WTC11 (cell line): ENCODE data around the gene MS4A2. TPM values are rescaled to one million over a fixed set of nuclear protein-coding genes. Genes with fewer than 3 reads are reported as not detected.
"Not testable (repeated sequence)": the region's sequence is repeated elsewhere in the genome, so short reads cannot be mapped to it uniquely, and the experiment has no call there.

Source experiments
- ATAC-seq: fragments of 200-7000 bp; cut with Tn5 transposase; 2 replicates; pipeline ENCODE4 v1.10.0; 2021; ENCODE audit warnings: mild to moderate bottlenecking, moderate library complexity
- CTCF ChIA-PET: fragments of 300-600 bp; sonication (Branson Sonifier 250); formaldehyde crosslinking; loops from one replicate; lab custom pipeline; 2021; ENCODE audit warnings: antibody characterized with exemption; lab: Charles Lee
- POLR2A ChIA-PET: fragments of 350-600 bp; sonication (Branson Sonifier 250); formaldehyde crosslinking; loops from one replicate; lab custom pipeline; 2021; ENCODE audit warnings: antibody characterized with exemption; lab: Charles Lee
- DNase-seq: peaks from one replicate; pipeline ENCODE4 v3.0.0; 2021; ENCODE audit warnings: low spot score
- H3K27ac Mint-ChIP-seq: 2 replicates; pipeline ENCODE4 v1.8.0; 2021; ENCODE audit warnings: mixed read lengths
- H3K27me3 Mint-ChIP-seq: 2 replicates; pipeline ENCODE4 v1.8.0; 2021; ENCODE audit warnings: low read depth, mild to moderate bottlenecking, moderate library complexity, mixed read lengths
- H3K36me3 Mint-ChIP-seq: 2 replicates; pipeline ENCODE4 v1.8.0; 2021; ENCODE audit warnings: mixed read lengths
- H3K4me1 Mint-ChIP-seq: 2 replicates; pipeline ENCODE4 v1.8.0; 2022; ENCODE audit warnings: mixed read lengths
- H3K4me3 Mint-ChIP-seq: 2 replicates; pipeline ENCODE4 v1.8.0; 2021; ENCODE audit warnings: mild to moderate bottlenecking, moderate library complexity, mixed read lengths
- H3K9me3 Mint-ChIP-seq: 2 replicates; pipeline ENCODE4 v1.8.0; 2021; ENCODE audit warnings: mixed read lengths
- KAT7 ChIP-seq: sonication (generic); formaldehyde crosslinking; IDR thresholded peaks from 2 replicates; pipeline ENCODE4 v1.8.1; 2023; ENCODE audit warnings: missing genetic modification reagents, mild to moderate bottlenecking, borderline replicate concordance
- MYBL2 ChIP-seq: sonication (generic); formaldehyde crosslinking; IDR thresholded peaks from 2 replicates; pipeline ENCODE4 v1.8.1; 2023; ENCODE audit warnings: mild to moderate bottlenecking, moderate library complexity, missing genetic modification reagents
- NR3C1 ChIP-seq: sonication (generic); formaldehyde crosslinking; conservative IDR thresholded peaks from 2 replicates; pipeline ENCODE4 v1.8.1; 2023; ENCODE audit warnings: low read depth, mild to moderate bottlenecking, missing genetic modification reagents
- SP1 ChIP-seq: sonication (generic); formaldehyde crosslinking; conservative IDR thresholded peaks from 2 replicates; pipeline ENCODE4 v1.8.1; 2022; ENCODE audit warnings: missing genetic modification reagents
- TCF7 ChIP-seq: sonication (generic); formaldehyde crosslinking; IDR thresholded peaks from 2 replicates; pipeline ENCODE4 v1.8.0; 2022; ENCODE audit warnings: mild to moderate bottlenecking, low read depth, missing genetic modification reagents, moderate library complexity
- ZNF138 ChIP-seq: sonication (generic); formaldehyde crosslinking; conservative IDR thresholded peaks from 2 replicates; pipeline ENCODE4 v1.8.1; 2022; ENCODE audit warnings: mild to moderate bottlenecking, moderate library complexity, missing genetic modification reagents
- ZNF263 ChIP-seq: sonication (generic); formaldehyde crosslinking; IDR thresholded peaks from 2 replicates; pipeline ENCODE4 v1.8.1; 2022; ENCODE audit warnings: low read depth, mild to moderate bottlenecking, moderate library complexity, missing genetic modification reagents
- total RNA-seq: library from RNA; stranded (reverse); gene quantifications from 3 replicates; pipeline ENCODE4 v1.2.3, GENCODE V29; 2021
- TF ChIP-seq, protein P1 (sequence below): sonication (generic); formaldehyde crosslinking; IDR thresholded peaks from 2 replicates; pipeline ENCODE4 v1.8.1; 2023; ENCODE audit warnings: mild to moderate bottlenecking, missing genetic modification reagents, moderate library complexity
- TF ChIP-seq, protein P2 (sequence below): sonication (generic); formaldehyde crosslinking; IDR thresholded peaks from 2 replicates; pipeline ENCODE4 v1.8.1; 2022; ENCODE audit warnings: mild to moderate bottlenecking, moderate library complexity, missing genetic modification reagents
- TF ChIP-seq, protein P3 (sequence below): sonication (generic); formaldehyde crosslinking; IDR thresholded peaks from 2 replicates; pipeline ENCODE4 v1.8.1; 2022; ENCODE audit warnings: low read depth, missing genetic modification reagents, borderline replicate concordance
- TF ChIP-seq, protein P4 (sequence below): sonication (generic); formaldehyde crosslinking; IDR thresholded peaks from 2 replicates; pipeline ENCODE4 v1.8.1; 2023; ENCODE audit warnings: mild to moderate bottlenecking, missing genetic modification reagents
- TF ChIP-seq, protein P5 (sequence below): fragments of 250-450 bp; sonication (Bioruptor Pico); IDR thresholded peaks from 2 replicates; pipeline ENCODE4 v1.9.0; 2021; ENCODE audit warnings: mild to moderate bottlenecking, borderline replicate concordance
- TF ChIP-seq, protein P6 (sequence below): sonication (generic); formaldehyde crosslinking; conservative IDR thresholded peaks from 2 replicates; pipeline ENCODE4 v1.8.1; 2023; ENCODE audit warnings: mild to moderate bottlenecking, low read depth, missing genetic modification reagents, moderate library complexity
- TF ChIP-seq, protein P7 (sequence below): sonication (generic); formaldehyde crosslinking; IDR thresholded peaks from 2 replicates; pipeline ENCODE4 v1.8.1; 2023; ENCODE audit warnings: mild to moderate bottlenecking, missing genetic modification reagents, moderate library complexity
- TF ChIP-seq, protein P8 (sequence below): sonication (generic); formaldehyde crosslinking; IDR thresholded peaks from 2 replicates; pipeline ENCODE4 v1.8.0; 2022; ENCODE audit warnings: mild to moderate bottlenecking, missing genetic modification reagents
- TF ChIP-seq, protein P9 (sequence below): sonication (generic); formaldehyde crosslinking; conservative IDR thresholded peaks from 2 replicates; pipeline ENCODE4 v1.8.1; 2022; ENCODE audit warnings: mild to moderate bottlenecking, missing genetic modification reagents

MS4A2 gene
- total RNA-seq, 1 experiment from 2014 or later = not detected

DNA sequence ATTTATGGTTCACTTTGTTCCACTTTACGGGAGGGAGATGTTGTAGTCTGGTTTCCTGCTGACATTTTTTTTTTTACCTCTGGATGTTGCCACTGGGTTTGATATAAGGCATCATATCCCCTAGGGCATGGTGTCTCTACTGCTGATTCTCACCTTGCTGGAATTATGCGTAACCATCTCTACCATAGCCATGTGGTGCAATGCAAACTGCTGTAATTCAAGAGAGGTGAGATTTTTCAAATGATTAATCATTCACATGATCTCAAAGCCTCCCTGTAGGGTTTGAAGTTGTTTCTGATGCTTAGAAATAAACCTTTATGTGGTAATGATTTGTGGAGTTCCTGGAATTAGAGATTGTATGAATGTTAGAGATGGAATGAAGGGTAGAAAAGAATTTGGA is 19.0 kb upstream of the MS4A2 start:
- H3K36me3 Mint-ChIP-seq = peaks cover 10% of the 10 kb centered on the region
- no peak overlapping the region for H3K27ac Mint-ChIP-seq
- TF ChIP-seq, protein P1, sequence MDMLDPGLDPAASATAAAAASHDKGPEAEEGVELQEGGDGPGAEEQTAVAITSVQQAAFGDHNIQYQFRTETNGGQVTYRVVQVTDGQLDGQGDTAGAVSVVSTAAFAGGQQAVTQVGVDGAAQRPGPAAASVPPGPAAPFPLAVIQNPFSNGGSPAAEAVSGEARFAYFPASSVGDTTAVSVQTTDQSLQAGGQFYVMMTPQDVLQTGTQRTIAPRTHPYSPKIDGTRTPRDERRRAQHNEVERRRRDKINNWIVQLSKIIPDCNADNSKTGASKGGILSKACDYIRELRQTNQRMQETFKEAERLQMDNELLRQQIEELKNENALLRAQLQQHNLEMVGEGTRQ (CRISPR knock-in tag) = no peak
- TF ChIP-seq, protein P2, sequence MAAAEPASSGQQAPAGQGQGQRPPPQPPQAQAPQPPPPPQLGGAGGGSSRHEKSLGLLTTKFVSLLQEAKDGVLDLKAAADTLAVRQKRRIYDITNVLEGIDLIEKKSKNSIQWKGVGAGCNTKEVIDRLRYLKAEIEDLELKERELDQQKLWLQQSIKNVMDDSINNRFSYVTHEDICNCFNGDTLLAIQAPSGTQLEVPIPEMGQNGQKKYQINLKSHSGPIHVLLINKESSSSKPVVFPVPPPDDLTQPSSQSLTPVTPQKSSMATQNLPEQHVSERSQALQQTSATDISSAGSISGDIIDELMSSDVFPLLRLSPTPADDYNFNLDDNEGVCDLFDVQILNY (CRISPR knock-in tag) = no peak
- TF ChIP-seq ZNF263 (no peak), ZNF138 (CRISPR knock-in tag) (no peak), MYBL2 (CRISPR knock-in tag) (no peak), KAT7 (CRISPR knock-in tag) (no peak), TCF7 (no peak), SP1 (CRISPR knock-in tag) (no peak), NR3C1 (CRISPR knock-in tag) (no peak)
- TF ChIP-seq, protein P3, sequence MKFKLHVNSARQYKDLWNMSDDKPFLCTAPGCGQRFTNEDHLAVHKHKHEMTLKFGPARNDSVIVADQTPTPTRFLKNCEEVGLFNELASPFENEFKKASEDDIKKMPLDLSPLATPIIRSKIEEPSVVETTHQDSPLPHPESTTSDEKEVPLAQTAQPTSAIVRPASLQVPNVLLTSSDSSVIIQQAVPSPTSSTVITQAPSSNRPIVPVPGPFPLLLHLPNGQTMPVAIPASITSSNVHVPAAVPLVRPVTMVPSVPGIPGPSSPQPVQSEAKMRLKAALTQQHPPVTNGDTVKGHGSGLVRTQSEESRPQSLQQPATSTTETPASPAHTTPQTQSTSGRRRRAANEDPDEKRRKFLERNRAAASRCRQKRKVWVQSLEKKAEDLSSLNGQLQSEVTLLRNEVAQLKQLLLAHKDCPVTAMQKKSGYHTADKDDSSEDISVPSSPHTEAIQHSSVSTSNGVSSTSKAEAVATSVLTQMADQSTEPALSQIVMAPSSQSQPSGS (CRISPR knock-in tag) = no peak
- TF ChIP-seq, protein P4, sequence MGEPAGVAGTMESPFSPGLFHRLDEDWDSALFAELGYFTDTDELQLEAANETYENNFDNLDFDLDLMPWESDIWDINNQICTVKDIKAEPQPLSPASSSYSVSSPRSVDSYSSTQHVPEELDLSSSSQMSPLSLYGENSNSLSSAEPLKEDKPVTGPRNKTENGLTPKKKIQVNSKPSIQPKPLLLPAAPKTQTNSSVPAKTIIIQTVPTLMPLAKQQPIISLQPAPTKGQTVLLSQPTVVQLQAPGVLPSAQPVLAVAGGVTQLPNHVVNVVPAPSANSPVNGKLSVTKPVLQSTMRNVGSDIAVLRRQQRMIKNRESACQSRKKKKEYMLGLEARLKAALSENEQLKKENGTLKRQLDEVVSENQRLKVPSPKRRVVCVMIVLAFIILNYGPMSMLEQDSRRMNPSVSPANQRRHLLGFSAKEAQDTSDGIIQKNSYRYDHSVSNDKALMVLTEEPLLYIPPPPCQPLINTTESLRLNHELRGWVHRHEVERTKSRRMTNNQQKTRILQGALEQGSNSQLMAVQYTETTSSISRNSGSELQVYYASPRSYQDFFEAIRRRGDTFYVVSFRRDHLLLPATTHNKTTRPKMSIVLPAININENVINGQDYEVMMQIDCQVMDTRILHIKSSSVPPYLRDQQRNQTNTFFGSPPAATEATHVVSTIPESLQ = no peak
- TF ChIP-seq, protein P5, sequence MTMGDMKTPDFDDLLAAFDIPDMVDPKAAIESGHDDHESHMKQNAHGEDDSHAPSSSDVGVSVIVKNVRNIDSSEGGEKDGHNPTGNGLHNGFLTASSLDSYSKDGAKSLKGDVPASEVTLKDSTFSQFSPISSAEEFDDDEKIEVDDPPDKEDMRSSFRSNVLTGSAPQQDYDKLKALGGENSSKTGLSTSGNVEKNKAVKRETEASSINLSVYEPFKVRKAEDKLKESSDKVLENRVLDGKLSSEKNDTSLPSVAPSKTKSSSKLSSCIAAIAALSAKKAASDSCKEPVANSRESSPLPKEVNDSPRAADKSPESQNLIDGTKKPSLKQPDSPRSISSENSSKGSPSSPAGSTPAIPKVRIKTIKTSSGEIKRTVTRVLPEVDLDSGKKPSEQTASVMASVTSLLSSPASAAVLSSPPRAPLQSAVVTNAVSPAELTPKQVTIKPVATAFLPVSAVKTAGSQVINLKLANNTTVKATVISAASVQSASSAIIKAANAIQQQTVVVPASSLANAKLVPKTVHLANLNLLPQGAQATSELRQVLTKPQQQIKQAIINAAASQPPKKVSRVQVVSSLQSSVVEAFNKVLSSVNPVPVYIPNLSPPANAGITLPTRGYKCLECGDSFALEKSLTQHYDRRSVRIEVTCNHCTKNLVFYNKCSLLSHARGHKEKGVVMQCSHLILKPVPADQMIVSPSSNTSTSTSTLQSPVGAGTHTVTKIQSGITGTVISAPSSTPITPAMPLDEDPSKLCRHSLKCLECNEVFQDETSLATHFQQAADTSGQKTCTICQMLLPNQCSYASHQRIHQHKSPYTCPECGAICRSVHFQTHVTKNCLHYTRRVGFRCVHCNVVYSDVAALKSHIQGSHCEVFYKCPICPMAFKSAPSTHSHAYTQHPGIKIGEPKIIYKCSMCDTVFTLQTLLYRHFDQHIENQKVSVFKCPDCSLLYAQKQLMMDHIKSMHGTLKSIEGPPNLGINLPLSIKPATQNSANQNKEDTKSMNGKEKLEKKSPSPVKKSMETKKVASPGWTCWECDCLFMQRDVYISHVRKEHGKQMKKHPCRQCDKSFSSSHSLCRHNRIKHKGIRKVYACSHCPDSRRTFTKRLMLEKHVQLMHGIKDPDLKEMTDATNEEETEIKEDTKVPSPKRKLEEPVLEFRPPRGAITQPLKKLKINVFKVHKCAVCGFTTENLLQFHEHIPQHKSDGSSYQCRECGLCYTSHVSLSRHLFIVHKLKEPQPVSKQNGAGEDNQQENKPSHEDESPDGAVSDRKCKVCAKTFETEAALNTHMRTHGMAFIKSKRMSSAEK = no peak
- TF ChIP-seq, protein P6, sequence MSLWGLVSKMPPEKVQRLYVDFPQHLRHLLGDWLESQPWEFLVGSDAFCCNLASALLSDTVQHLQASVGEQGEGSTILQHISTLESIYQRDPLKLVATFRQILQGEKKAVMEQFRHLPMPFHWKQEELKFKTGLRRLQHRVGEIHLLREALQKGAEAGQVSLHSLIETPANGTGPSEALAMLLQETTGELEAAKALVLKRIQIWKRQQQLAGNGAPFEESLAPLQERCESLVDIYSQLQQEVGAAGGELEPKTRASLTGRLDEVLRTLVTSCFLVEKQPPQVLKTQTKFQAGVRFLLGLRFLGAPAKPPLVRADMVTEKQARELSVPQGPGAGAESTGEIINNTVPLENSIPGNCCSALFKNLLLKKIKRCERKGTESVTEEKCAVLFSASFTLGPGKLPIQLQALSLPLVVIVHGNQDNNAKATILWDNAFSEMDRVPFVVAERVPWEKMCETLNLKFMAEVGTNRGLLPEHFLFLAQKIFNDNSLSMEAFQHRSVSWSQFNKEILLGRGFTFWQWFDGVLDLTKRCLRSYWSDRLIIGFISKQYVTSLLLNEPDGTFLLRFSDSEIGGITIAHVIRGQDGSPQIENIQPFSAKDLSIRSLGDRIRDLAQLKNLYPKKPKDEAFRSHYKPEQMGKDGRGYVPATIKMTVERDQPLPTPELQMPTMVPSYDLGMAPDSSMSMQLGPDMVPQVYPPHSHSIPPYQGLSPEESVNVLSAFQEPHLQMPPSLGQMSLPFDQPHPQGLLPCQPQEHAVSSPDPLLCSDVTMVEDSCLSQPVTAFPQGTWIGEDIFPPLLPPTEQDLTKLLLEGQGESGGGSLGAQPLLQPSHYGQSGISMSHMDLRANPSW = no peak
- TF ChIP-seq, protein P7, sequence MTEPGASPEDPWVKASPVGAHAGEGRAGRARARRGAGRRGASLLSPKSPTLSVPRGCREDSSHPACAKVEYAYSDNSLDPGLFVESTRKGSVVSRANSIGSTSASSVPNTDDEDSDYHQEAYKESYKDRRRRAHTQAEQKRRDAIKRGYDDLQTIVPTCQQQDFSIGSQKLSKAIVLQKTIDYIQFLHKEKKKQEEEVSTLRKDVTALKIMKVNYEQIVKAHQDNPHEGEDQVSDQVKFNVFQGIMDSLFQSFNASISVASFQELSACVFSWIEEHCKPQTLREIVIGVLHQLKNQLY (CRISPR knock-in tag) = no peak
- TF ChIP-seq, protein P8, sequence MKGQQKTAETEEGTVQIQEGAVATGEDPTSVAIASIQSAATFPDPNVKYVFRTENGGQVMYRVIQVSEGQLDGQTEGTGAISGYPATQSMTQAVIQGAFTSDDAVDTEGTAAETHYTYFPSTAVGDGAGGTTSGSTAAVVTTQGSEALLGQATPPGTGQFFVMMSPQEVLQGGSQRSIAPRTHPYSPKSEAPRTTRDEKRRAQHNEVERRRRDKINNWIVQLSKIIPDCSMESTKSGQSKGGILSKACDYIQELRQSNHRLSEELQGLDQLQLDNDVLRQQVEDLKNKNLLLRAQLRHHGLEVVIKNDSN (CRISPR knock-in tag) = no peak
- TF ChIP-seq, protein P9, sequence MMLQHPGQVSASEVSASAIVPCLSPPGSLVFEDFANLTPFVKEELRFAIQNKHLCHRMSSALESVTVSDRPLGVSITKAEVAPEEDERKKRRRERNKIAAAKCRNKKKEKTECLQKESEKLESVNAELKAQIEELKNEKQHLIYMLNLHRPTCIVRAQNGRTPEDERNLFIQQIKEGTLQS (CRISPR knock-in tag) = no peak
- H3K27me3 Mint-ChIP-seq = no peaks in the 10 kb centered on the region
- no peak overlapping the region for H3K4me3 Mint-ChIP-seq
- DNase-seq = no peak
- no peak for ATAC-seq
- CTCF ChIA-PET = no interaction called here
- peaks cover 9% of the 10 kb centered on the region for H3K9me3 Mint-ChIP-seq
- H3K4me1 Mint-ChIP-seq = no peaks in the 10 kb centered on the region
- POLR2A ChIA-PET = no interaction called here

DNA sequence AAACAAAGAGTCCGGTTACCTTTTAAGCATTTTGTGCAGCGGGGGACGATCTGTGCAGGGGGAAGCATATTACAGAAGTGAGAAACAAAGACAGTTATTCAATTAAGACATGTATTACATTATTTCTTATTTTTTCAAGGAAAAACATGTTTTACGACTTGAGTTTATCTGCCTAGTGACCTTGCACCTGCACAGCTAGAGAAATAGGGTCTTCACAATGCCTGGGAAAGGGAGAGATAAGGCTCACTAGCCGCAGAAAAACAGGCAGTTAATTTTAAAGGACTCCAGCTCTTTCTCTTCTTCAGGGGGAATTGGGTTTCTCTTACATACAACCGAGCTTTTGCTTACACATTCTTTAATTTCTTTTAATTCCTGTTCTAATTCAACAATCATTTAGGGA is 16.8 kb upstream of the MS4A2 start:
- H3K27ac Mint-ChIP-seq, CTCF ChIA-PET, POLR2A ChIA-PET, H3K27me3 Mint-ChIP-seq, H3K36me3 Mint-ChIP-seq, H3K4me3 Mint-ChIP-seq, ATAC-seq, H3K4me1 Mint-ChIP-seq, DNase-seq: not testable (repeated sequence)
- H3K9me3 Mint-ChIP-seq = peaks cover 17% of the 10 kb centered on the region
